Measurements from ENCODE around the gene CACNA2D2.

CACNA2D2 gene

DNA sequence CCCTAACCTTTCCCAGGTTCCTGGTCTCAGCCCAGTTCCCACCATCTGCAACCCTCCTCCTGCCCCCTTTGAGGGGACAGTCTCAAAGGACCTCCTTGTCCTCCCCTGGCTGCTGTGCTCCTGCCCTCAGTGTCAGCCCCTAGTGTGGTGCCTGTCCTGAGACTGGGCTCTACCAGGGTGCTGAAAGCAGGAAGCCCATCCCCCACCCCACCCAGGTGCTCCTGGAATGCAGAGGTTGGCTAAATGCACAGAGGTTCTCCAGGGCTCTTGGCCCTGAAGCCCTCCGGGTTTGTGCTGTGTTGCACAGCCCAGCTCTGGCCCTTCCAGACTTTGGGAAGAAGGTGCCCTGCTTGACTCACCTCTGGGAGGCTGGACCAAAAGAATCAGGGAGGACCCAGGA, 42.3 kb upstream of the CACNA2D2 start:
- no peak for DNase-seq (ENCODE audit: low read depth)
- H3K4me3 ChIP-seq (ENCODE audit: low read depth, low read length): no peak overlapping the region
- TF ChIP-seq, protein P1, sequence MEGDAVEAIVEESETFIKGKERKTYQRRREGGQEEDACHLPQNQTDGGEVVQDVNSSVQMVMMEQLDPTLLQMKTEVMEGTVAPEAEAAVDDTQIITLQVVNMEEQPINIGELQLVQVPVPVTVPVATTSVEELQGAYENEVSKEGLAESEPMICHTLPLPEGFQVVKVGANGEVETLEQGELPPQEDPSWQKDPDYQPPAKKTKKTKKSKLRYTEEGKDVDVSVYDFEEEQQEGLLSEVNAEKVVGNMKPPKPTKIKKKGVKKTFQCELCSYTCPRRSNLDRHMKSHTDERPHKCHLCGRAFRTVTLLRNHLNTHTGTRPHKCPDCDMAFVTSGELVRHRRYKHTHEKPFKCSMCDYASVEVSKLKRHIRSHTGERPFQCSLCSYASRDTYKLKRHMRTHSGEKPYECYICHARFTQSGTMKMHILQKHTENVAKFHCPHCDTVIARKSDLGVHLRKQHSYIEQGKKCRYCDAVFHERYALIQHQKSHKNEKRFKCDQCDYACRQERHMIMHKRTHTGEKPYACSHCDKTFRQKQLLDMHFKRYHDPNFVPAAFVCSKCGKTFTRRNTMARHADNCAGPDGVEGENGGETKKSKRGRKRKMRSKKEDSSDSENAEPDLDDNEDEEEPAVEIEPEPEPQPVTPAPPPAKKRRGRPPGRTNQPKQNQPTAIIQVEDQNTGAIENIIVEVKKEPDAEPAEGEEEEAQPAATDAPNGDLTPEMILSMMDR (conservative IDR thresholded peaks at IDR 0.05; ENCODE audit: low read depth, low read length): no peak

DNA sequence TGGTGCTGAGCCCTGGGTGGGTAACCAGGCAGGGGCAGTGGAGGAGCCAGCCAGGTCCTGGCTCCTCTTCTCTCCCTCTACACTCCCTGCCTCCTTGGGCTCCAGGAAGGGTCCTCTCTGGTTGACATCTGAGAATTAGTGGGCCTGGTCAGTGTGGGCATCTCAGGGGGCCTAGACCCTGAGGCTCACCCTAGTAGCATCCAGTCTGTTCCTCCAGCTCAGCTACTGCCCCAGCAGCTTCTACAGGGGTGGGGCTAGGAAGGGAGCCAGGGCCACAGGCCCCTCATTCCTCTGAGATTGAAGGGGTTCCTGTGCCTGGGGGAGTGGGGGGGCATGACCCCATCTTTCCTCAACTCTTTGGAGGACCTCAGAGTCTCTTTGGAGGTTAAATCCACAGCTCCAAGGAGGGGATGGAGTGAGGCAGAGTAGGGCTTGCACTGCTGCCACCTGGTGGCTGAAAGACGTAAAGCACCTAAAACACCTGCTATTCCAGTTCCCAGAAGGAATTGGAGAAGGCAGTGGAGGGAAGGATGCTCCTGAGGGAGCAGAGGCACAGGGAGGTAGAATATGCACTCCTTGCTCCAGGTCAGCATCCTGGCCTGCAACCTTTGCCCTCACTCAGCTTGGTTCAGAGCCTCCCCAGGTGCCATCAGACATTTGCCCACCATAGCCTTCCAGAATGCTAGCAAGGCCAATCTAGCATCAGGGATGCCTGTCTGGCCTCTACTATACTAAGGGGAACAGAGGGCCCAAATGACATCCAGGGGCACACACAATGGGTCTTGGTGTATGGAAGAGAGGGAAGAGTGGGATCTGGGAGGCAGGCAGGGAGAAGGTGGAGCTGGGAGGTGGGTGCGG, 39.0 kb upstream of the CACNA2D2 start:
- TF ChIP-seq, protein P1 (conservative IDR thresholded peaks at IDR 0.05; ENCODE audit: low read depth, low read length): peak; percentile 93
- H3K4me3 ChIP-seq (ENCODE audit: low read depth, low read length): no peak overlapping the region
- peak; percentile 68 for DNase-seq (ENCODE audit: low read depth)

DNA sequence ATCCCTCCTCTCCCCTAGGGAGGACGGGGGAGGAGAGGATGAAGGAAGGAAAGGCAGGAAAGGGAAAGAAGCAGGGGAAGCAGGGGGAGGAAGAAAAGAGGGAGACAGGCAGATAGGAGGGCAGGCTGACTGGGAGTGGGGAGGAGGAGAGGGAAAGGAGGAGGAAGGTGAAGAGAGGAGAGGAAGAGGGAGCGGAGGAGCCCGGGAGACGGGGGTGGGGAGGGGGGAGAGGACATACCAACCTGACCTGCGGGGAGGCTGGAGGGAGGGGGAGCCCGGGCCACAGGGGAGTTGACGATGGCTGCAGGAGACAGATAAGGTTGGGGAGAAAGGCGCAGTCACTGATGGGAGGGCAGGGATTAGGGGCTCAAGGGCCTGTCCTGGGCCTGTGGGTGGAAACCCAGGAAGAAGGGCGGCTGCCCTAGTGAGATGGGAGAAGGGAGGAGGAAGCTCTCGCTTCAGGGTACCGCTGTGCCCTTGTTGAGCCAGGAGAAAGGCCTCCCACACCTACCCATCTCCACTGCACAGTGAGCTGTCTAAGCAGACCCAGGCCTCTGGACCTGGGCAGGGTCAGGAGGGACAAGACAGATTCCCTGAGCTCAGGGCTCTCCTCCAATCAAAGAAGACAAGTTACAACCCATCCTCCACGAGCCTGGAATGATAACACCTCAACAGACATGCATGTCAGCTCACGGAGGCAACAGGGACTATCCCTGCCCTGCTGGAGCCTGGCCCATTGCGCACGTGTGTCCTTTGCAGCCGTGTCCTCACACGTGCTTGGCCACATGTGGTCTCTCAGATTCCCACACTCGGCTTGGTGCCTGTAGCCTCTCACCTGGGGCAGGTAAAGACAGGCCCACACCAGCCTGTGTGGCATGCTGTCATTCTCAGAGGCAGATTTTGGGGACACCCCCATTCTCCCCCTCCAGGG, 36.2 kb upstream of the CACNA2D2 start:
- TF ChIP-seq, protein P1 (conservative IDR thresholded peaks at IDR 0.05; ENCODE audit: low read depth, low read length): no peak
- DNase-seq (ENCODE audit: low read depth): no peak
- H3K4me3 ChIP-seq (ENCODE audit: low read depth, low read length): no peak overlapping the region

DNA sequence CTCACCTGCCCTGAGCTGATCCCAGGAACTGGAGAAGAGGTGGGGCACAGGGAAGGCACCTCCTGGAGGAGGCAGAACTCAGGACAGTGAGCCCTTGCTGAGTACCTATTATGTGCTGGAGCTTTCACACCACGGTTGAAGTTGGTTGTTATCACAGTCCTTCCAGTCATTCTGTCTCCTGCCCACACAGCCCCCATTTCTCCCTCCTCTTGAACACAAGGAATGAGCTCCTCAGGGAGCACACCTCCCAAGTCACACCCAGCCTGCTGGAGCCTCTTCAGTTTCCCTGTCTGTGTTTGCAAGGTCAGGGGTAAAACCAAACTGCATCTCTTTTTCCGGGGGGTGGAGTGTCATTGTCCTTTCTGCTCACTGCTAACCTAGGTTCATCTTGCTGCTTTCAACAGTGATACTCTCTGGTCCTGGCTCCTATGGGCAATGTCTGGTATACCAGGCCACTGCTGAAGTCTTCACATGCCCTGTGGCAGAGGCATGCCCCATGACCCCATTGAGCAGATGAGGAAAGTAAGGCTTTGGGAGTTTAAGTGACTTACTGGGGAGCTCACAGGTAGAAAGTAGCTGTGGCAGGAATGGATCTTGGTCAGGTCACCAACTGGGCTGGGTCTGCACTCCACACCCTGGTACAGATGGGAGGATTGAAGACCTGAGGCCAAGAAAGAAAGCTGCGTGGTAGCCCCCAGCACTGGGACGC, 34.1 kb upstream of the CACNA2D2 start:
- no peak for DNase-seq (ENCODE audit: low read depth)
- no peak overlapping the region for H3K4me3 ChIP-seq (ENCODE audit: low read depth, low read length)
- TF ChIP-seq, protein P1 (conservative IDR thresholded peaks at IDR 0.05; ENCODE audit: low read depth, low read length): no peak

DNA sequence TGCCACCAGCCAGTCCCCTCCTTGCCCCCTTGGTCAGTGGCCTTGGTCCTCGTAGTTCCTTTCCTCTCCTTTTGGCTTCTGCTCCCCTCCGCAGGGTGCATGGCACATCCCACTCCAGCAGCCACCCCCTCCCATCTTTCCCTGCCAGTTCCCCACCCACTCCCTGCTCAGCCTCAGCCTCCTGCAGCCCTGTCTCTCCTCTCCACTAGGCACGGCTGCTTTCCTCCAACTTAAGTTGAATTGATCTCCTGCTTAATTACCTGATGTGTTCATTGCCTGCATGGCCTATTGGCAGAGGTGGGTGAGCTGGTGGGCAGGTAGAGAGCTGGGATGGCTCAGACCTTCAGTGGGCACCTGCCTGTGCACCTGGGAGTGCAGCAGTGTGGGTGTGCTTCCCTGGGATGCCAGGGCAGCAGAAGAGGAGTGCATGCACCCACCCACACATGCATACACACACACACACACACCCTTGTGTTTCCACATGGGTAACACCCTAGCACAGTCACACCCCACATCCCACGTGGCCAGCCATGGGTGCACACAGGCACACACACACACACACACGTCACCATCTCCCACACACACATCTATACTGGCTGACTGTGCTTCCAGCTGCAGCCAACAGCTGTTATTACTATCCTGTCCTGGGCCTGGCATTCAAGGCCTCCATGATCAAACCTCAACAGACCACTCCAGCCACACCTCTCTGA, 33.2 kb upstream of the CACNA2D2 start:
- peak; percentile 5 for DNase-seq (ENCODE audit: low read depth)
- TF ChIP-seq, protein P1 (conservative IDR thresholded peaks at IDR 0.05; ENCODE audit: low read depth, low read length): no peak
- no peak overlapping the region for H3K4me3 ChIP-seq (ENCODE audit: low read depth, low read length)

DNA sequence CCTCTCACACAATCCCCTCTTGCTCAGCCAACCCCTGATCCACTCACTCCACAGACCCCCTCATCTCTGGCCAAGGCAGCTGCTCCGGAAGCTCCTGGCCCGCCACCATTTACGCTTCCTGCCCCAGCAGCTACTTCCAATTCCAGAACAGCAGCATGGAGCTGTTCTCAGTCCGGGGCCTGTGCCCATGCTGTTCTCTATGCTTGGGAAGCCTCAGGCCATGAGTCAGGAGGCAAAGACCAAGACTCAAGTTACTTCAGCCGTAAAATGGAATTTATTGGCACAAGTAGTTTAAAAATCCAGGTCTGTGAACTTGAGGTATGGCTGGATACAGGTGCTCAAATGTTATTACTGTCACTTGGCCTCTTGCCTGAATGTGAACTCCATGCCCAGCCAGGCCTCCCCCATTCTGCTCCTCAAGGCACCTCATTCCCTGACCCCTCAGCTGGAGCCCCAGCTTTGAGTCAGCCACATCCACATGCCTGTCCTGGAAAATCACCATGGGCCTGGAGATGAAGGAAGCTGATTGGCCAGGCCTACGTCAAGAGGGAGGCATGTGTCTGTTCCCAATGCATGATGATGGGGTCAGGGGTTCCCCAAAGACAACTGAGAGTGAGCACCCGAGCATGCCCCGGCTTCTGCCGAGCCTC, 31.4 kb upstream of the CACNA2D2 start:
- H3K4me3 ChIP-seq (ENCODE audit: low read depth, low read length): no peak overlapping the region
- DNase-seq (ENCODE audit: low read depth): peak; percentile 41
- TF ChIP-seq, protein P1 (conservative IDR thresholded peaks at IDR 0.05; ENCODE audit: low read depth, low read length): no peak

All from choroid plexus epithelial cell (primary cell).